Astrocyte (in vitro differentiated cells and primary cell): ENCODE data around the gene SNW1.

Experiments
- CTCF ChIP-seq: IDR thresholded peaks from 2 replicates; pipeline ENCODE4 v1.5.1; 2011; ENCODE audit warnings: low read depth, mild to moderate bottlenecking, inconsistent platforms, low read length, moderate library complexity; ENCODE audit not compliant: insufficient read depth
- EZH2 ChIP-seq: IDR thresholded peaks from 2 replicates; pipeline ENCODE4 v1.6.1; 2012; ENCODE audit warnings: mild to moderate bottlenecking, low read length, inconsistent platforms; ENCODE audit not compliant: insufficient read depth

GRCh38 chr14:77782202-77782601 is 21.2 kb upstream of the SNW1 start:
- TF ChIP-seq EZH2 (no peak), CTCF (no peak)
